Calu3 (cell line): ENCODE measurements around the gene CACNA1D. TPM values are rescaled to one million over a fixed set of nuclear protein-coding genes. Genes with fewer than 3 reads are reported as not detected.

Experiments
- BruUV-seq: library from RNA; stranded (reverse); fragments of 400-500 nt; replicated peaks from 2 replicates; lab custom pipeline; 2021; lab: Mats Ljungman, UMichigan
- CTCF ChIA-PET: fragments of 300-600 bp; sonication (Branson Sonifier 250); formaldehyde crosslinking; loops from one replicate; lab custom pipeline; 2022; ENCODE audit warnings: antibody characterized with exemption; lab: Charles Lee
- DNase-seq: peaks from one replicate; pipeline ENCODE4 v3.0.0; 2022
- H3K27ac Mint-ChIP-seq: one replicate; pipeline ENCODE4 v1.8.0; 2022; ENCODE audit warnings: mixed read lengths; ENCODE audit not compliant: unreplicated experiment
- H3K27me3 Mint-ChIP-seq: one replicate; pipeline ENCODE4 v1.8.0; 2022; ENCODE audit warnings: mixed read lengths; ENCODE audit not compliant: unreplicated experiment
- H3K36me3 Mint-ChIP-seq: one replicate; pipeline ENCODE4 v1.8.0; 2022; ENCODE audit warnings: mild to moderate bottlenecking, moderate library complexity, mixed read lengths; ENCODE audit not compliant: insufficient read depth, unreplicated experiment
- H3K4me1 Mint-ChIP-seq: one replicate; pipeline ENCODE4 v1.8.0; 2022; ENCODE audit warnings: mild to moderate bottlenecking, low read depth, mixed read lengths; ENCODE audit not compliant: unreplicated experiment
- H3K4me3 Mint-ChIP-seq: one replicate; pipeline ENCODE4 v1.8.0; 2022; ENCODE audit warnings: mild to moderate bottlenecking, low read depth, moderate library complexity, mixed read lengths; ENCODE audit not compliant: unreplicated experiment
- H3K9me3 Mint-ChIP-seq: one replicate; pipeline ENCODE4 v1.8.0; 2022; ENCODE audit warnings: low read depth, mixed read lengths; ENCODE audit not compliant: unreplicated experiment
- CTCF ChIP-seq: fragments of 200-600 bp; IDR thresholded peaks from one replicate; pipeline ENCODE4 v1.8.0; 2022; ENCODE audit warnings: antibody characterized with exemption; ENCODE audit not compliant: unreplicated experiment
- intact Hi-C: fragments of 100-400 bp; cut with micrococcal nuclease; formaldehyde crosslinking; loops from one replicate; pipeline ENCODE4 v1.10.0; 2022; ENCODE audit not compliant: unreplicated experiment
- total RNA-seq: library from RNA; stranded (reverse); gene quantifications from 2 replicates; pipeline ENCODE4 v1.2.3, GENCODE V29; 2022

Gene CACNA1D
- total RNA-seq, 1 experiment from 2014 or later: 48.3 TPM

GRCh38 chr3:53545996-53546359, 51.6 kb downstream of the CACNA1D start:
- Mint-ChIP-seq H3K36me3 (no peaks in the 10 kb centered on the region), H3K4me1 (peaks cover 17% of the 10 kb centered on the region), H3K9me3 (no peaks in the 10 kb centered on the region), H3K27me3 (no peaks in the 10 kb centered on the region), H3K4me3 (no peak overlapping the region), H3K27ac (no peak overlapping the region)
- DNase-seq: no peak
- CTCF ChIA-PET: interaction anchor here (0.6 kb wide), 1 partner anchor 39 kb away, joined by 3 read pairs; no protein-coding TSS in a partner anchor
- TF ChIP-seq CTCF: no peak
- no TSS peak for BruUV-seq
- intact Hi-C loops: no loop called here

- Mint-ChIP-seq H3K27me3 (no peaks in the 10 kb centered on the region), H3K4me1 (peaks cover 26% of the 10 kb centered on the region), H3K27ac (no peak overlapping the region), H3K36me3 (no peaks in the 10 kb centered on the region), H3K9me3 (no peaks in the 10 kb centered on the region), H3K4me3 (no peak overlapping the region)
- no peak for DNase-seq
- BruUV-seq: no TSS peak
- no peak for TF ChIP-seq CTCF
- intact Hi-C loops: no loop called here
- CTCF ChIA-PET: no interaction called here
Measured at GRCh38 chr3:53547327-53547726, 52.9 kb downstream of the CACNA1D start.

GRCh38 chr3:53550005-53550620, 55.7 kb downstream of the CACNA1D start:
- Mint-ChIP-seq H3K4me3 (no peak overlapping the region), H3K4me1 (peaks cover 9% of the 10 kb centered on the region), H3K27ac (no peak overlapping the region), H3K27me3 (no peaks in the 10 kb centered on the region), H3K36me3 (no peaks in the 10 kb centered on the region), H3K9me3 (no peaks in the 10 kb centered on the region)
- CTCF ChIA-PET: interaction anchor here (0.6 kb wide), 1 partner anchor 59 kb away, joined by 5 read pairs; no protein-coding TSS in a partner anchor
- no peak for DNase-seq
- intact Hi-C loops: no loop called here
- TF ChIP-seq CTCF: no peak
- no TSS peak for BruUV-seq

GRCh38 chr3:53551324-53551723, 56.9 kb downstream of the CACNA1D start:
- intact Hi-C loops: no loop called here
- H3K4me3 Mint-ChIP-seq: no peak overlapping the region
- H3K36me3 Mint-ChIP-seq: no peaks in the 10 kb centered on the region
- CTCF ChIA-PET: no interaction called here
- no peaks in the 10 kb centered on the region for H3K27me3 Mint-ChIP-seq
- H3K4me1 Mint-ChIP-seq: peaks cover 9% of the 10 kb centered on the region
- H3K9me3 Mint-ChIP-seq: no peaks in the 10 kb centered on the region
- DNase-seq: no peak
- TF ChIP-seq CTCF: no peak
- H3K27ac Mint-ChIP-seq: no peak overlapping the region
- BruUV-seq: no TSS peak
